Measurements from ENCODE around the gene SPART. TPM values are rescaled to one million over a fixed set of nuclear protein-coding genes. Genes with fewer than 3 reads are reported as not detected.

The SPART gene
- polyA plus RNA-seq, 1 of the 3 experiments (the other 2 are of a cell fraction) = 4.8 TPM

GRCh38 chr13:36261976-36262375 is 84.2 kb downstream of the SPART start:
- no peak overlapping the region for H3K4me3 ChIP-seq (ENCODE audit: low read depth in 2 of 2, low read length in 1 of 2)
- H3F3A ChIP-seq (replicated peaks; ENCODE audit: insufficient read depth) = no peaks in the 10 kb centered on the region
- no peaks in the 10 kb centered on the region for H3K79me2 ChIP-seq (ENCODE audit: insufficient read depth)
- H3K27ac ChIP-seq (ENCODE audit: low read depth in 2 of 2, low read length in 1 of 2) = no peak overlapping the region
- no peak overlapping the region for H3K4me2 ChIP-seq
- no peak for TF ChIP-seq POLR2AphosphoS5 (IDR thresholded peaks at IDR 0.05; ENCODE audit: low read depth, low read length)
- TF ChIP-seq FOXJ3 (CRISPR knock-in tag; IDR thresholded peaks at IDR 0.05) = no peak
- no peak for TF ChIP-seq CHD2 (IDR thresholded peaks at IDR 0.05; ENCODE audit: low read length, partially characterized antibody)
- TF ChIP-seq NFIC (IDR thresholded peaks at IDR 0.05; ENCODE audit: borderline replicate concordance) = no peak
- no peaks in the 10 kb centered on the region for H3K9me2 ChIP-seq
- H3K9me3 ChIP-seq = no peaks in the 10 kb centered on the region
- H3K4me1 ChIP-seq (ENCODE audit: control insufficient read depth in 1 of 2, insufficient read depth in 2 of 2, low read depth in 1 of 2, low read length in 1 of 2) = no peaks in the 10 kb centered on the region
- H4K20me1 ChIP-seq (ENCODE audit: insufficient read depth) = no peaks in the 10 kb centered on the region
- no peak for DNase-seq
- no peaks in the 10 kb centered on the region for H3K36me3 ChIP-seq (replicated peaks in 1 of 2; ENCODE audit: control insufficient read depth in 1 of 2, insufficient read depth in 2 of 2, low read length in 1 of 2)
- ChIA-PET POLR2A (no interaction called here), CTCF (interaction anchor here (0.8 to 3.8 kb wide), 5 partner anchors 8 to 283 kb away, joined by 3 to 26 read pairs (median 4); no protein-coding TSS in a partner anchor)
- H3K27me3 ChIP-seq (ENCODE audit: insufficient read depth) = no peaks in the 10 kb centered on the region
- no peak overlapping the region for H3K9ac ChIP-seq
- H2AFZ ChIP-seq (ENCODE audit: low read depth) = no peak overlapping the region

GRCh38 chr13:36261011-36261410 is 85.2 kb downstream of the SPART start:
- Histone ChIP-seq H3K27me3 (ENCODE audit: insufficient read depth) (no peaks in the 10 kb centered on the region), H2AFZ (ENCODE audit: low read depth) (no peak overlapping the region), H3K36me3 (replicated peaks in 1 of 2; ENCODE audit: control insufficient read depth in 1 of 2, insufficient read depth in 2 of 2, low read length in 1 of 2) (no peaks in the 10 kb centered on the region), H3K9me3 (no peaks in the 10 kb centered on the region), H3K4me3 (ENCODE audit: low read depth in 2 of 2, low read length in 1 of 2) (no peak overlapping the region), H3K9me2 (no peaks in the 10 kb centered on the region), H3K9ac (no peak overlapping the region), H4K20me1 (ENCODE audit: insufficient read depth) (no peaks in the 10 kb centered on the region), H3K27ac (ENCODE audit: low read depth in 2 of 2, low read length in 1 of 2) (no peak overlapping the region), H3K4me2 (no peak overlapping the region), H3F3A (replicated peaks; ENCODE audit: insufficient read depth) (no peaks in the 10 kb centered on the region), H3K79me2 (ENCODE audit: insufficient read depth) (no peaks in the 10 kb centered on the region), H3K4me1 (ENCODE audit: control insufficient read depth in 1 of 2, insufficient read depth in 2 of 2, low read depth in 1 of 2, low read length in 1 of 2) (no peaks in the 10 kb centered on the region)
- ChIA-PET CTCF (interaction anchor here (0.7 to 1.0 kb wide), 3 partner anchors 9 to 14 kb away, joined by 3 read pairs; no protein-coding TSS in a partner anchor), POLR2A (no interaction called here)
- WGBS (ENCODE audit: low lambda C conversion rate) = 73% methylated on average over 3 of the region's 3 CpGs
- no peak for DNase-seq
- no peak for TF ChIP-seq SMC3 (IDR thresholded peaks at IDR 0.05; ENCODE audit: low read depth, low read length)
- no peak for TF ChIP-seq ELF1 (IDR thresholded peaks at IDR 0.05)
- no peak for TF ChIP-seq REST (IDR thresholded peaks at IDR 0.05; ENCODE audit: low read depth, low read length)
- no peak for TF ChIP-seq FOSL2 (IDR thresholded peaks at IDR 0.05; ENCODE audit: borderline replicate concordance, low read depth)
- TF ChIP-seq CHD2 (IDR thresholded peaks at IDR 0.05; ENCODE audit: low read length, partially characterized antibody) = no peak
- no peak for TF ChIP-seq RFX5 (IDR thresholded peaks at IDR 0.05; ENCODE audit: low read length)
- TF ChIP-seq MAX (IDR thresholded peaks at IDR 0.05; ENCODE audit: low read depth) = no peak
- no peak for TF ChIP-seq MEF2A (IDR thresholded peaks at IDR 0.05; ENCODE audit: borderline replicate concordance, low read depth)
- TF ChIP-seq TEAD4 (IDR thresholded peaks at IDR 0.05; ENCODE audit: borderline replicate concordance, insufficient read depth) = no peak
- TF ChIP-seq GABPA (IDR thresholded peaks at IDR 0.05; ENCODE audit: low read depth) = no peak

All from SK-N-SH (cell line).